IPS-NIHi7 (cell line): ENCODE data around the gene TECTB.

Experiments used
- DNase-seq: peaks from one replicate; pipeline ENCODE4 v3.0.0; 2012; ENCODE audit warnings: mixed read lengths; ENCODE audit errors: extremely low spot score

Gene TECTB

GRCh38 chr10:112347709-112348671, 64.8 kb downstream of the TECTB start:
- no peak for DNase-seq

DNA sequence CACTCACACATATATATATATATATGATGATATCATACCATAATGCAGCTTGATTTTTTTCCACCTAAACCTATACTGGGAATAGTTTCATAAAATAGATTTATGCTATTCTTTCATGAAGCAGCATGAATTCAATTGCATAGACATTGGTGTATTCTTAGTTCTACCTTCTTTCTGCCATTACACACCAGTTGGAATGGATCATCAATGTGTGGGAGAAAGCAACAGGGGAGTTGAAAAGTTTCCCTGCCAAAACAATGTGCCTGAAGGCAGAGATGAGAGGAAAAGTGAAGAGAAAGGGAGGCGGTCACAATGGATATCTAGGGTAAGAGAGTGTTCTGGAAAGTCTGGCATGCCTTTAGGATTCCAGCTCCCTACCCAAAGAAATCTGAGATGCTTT, 65.6 kb downstream of the TECTB start:
- no peak for DNase-seq

GRCh38 chr10:112349521-112350085, 66.4 kb downstream of the TECTB start:
- no peak for DNase-seq

DNA sequence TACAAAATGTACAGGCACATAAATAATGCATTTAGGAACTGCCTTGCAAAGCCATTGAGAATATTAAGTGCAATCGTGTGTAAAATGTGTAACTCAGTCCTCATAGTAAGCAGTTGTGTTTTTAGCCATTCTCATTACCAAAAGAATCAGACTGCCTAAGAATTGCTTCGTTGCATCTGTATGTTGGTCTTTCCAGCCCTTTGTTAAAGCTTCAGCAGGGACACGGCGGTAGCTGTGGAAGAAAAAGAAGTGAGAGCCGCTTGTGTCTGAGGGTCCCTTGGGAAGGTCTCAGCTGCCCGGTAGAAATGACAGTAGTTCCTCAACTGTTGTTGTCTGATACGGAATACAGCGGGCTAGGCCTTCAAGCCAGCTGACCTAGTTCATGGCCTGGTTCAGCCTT, 67.9 kb downstream of the TECTB start:
- DNase-seq = no peak

DNA sequence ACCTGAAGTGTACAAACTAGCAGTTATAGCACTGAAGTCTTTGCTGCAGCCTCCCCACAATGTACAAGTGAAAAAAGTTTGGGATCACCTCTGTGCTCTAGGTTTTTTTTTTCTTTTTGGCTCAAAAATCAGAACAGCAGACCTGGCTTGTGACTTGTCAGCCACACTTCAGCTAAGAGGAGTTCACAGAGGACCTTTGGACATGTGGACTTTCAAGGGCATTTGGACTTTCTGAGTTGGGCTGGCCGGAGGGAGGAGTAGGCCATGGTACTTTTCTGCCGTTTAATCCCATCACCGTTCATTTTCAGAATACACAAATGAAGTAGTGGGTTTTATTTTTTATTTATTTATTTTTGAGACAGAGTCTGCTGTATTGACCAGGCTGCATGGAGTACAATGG, 68.8 kb downstream of the TECTB start:
- no peak for DNase-seq

- no peak for DNase-seq
Measured at GRCh38 chr10:112353046-112353445, 69.8 kb downstream of the TECTB start.
